GM12891 (cell line): ENCODE results near the gene POU2F3.

ENCODE experiments used
- POLR2A ChIP-seq: IDR thresholded peaks from 2 replicates; pipeline ENCODE4 v1.6.1; 2011; ENCODE audit warnings: low read depth, low read length, control low read depth
- POLR2AphosphoS5 ChIP-seq: IDR thresholded peaks from 2 replicates; pipeline ENCODE4 v1.6.1; 2011; ENCODE audit warnings: low read depth, low read length, control low read depth
- TAF1 ChIP-seq: IDR thresholded peaks from 2 replicates; pipeline ENCODE4 v1.6.1; 2011; ENCODE audit warnings: low read depth, low read length, control low read depth

- TF ChIP-seq TAF1: no peak
- TF ChIP-seq POLR2A: no peak
- no peak for TF ChIP-seq POLR2AphosphoS5
Measured at GRCh38 chr11:120200677-120201076, 39.3 kb upstream of the POU2F3 start.
